Measurements from ENCODE around the gene RPS21.

DNA sequence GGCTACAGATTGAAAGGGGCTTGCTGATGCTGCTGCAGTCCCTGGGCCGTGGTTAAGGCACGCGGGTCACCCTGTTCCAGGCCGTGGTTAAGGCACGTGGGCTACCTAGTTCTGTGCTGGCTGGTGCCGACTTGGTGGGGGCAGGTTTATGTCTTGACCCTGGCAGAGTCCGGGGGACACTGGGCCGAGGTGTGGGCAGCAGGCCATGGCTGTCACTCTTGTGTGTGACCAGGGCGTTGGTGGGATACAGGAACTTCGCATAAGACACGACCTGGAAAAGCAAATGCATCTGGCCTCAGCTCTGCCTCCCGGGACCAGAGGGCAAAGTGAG lies 6.4 kb downstream of the RPS21 start:
- TF ChIP-seq, protein P1, sequence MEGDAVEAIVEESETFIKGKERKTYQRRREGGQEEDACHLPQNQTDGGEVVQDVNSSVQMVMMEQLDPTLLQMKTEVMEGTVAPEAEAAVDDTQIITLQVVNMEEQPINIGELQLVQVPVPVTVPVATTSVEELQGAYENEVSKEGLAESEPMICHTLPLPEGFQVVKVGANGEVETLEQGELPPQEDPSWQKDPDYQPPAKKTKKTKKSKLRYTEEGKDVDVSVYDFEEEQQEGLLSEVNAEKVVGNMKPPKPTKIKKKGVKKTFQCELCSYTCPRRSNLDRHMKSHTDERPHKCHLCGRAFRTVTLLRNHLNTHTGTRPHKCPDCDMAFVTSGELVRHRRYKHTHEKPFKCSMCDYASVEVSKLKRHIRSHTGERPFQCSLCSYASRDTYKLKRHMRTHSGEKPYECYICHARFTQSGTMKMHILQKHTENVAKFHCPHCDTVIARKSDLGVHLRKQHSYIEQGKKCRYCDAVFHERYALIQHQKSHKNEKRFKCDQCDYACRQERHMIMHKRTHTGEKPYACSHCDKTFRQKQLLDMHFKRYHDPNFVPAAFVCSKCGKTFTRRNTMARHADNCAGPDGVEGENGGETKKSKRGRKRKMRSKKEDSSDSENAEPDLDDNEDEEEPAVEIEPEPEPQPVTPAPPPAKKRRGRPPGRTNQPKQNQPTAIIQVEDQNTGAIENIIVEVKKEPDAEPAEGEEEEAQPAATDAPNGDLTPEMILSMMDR (IDR thresholded peaks at IDR 0.05 in 8 of 11, conservative IDR thresholded peaks at IDR 0.05 in 3 of 11), result no peak
- no peak for TF ChIP-seq POLR2A (IDR thresholded peaks at IDR 0.05)
